GM11168 (cell line): Measurements from ENCODE around the gene KLHL2.

Experiments used
- in situ Hi-C: fragments of 300-500 bp; cut with MboI; formaldehyde crosslinking; loops from one replicate; pipeline ENCODE4 v1.12.0; 2022; ENCODE audit warnings: low sequenced_read_pairs; ENCODE audit not compliant: unreplicated experiment

Gene KLHL2

GRCh38 chr4:165324236-165324917 lies 117.0 kb downstream of the KLHL2 start:
- in situ Hi-C loops = no loop called here

GRCh38 chr4:165324918-165325304 lies 117.5 kb downstream of the KLHL2 start:
- in situ Hi-C loops = loop anchor here (25.0 kb wide), 1 partner anchor 113 kb away; the partner anchor contains the start of gene KLHL2

- in situ Hi-C loops = loop anchor here (25.0 kb wide), 1 partner anchor 114 kb away; the partner anchor contains the start of gene KLHL2
These were observed 118.6 kb downstream of the KLHL2 start for GRCh38 chr4:165325732-165326512.

GRCh38 chr4:165326831-165327210 lies 119.5 kb downstream of the KLHL2 start:
- in situ Hi-C loops = loop anchor here (25.0 kb wide), 1 partner anchor 115 kb away; the partner anchor contains the start of gene KLHL2

- in situ Hi-C loops = loop anchor here (25.0 kb wide), 1 partner anchor 115 kb away; the partner anchor contains the start of gene KLHL2
These were observed 120.1 kb downstream of the KLHL2 start, which contains the start of gene MSMO1 for GRCh38 chr4:165327211-165328100. TSS of gene MSMO1 (plus strand) at chr4:165327669. CDS start at chr4:165333371, 5,702 bp downstream.

- in situ Hi-C loops = loop anchor here (25.0 kb wide), 1 partner anchor 116 kb away; the partner anchor contains the start of gene KLHL2
These were observed 120.7 kb downstream of the KLHL2 start for GRCh38 chr4:165328101-165328425.

- in situ Hi-C loops = loop anchor here (25.0 kb wide), 1 partner anchor 116 kb away; the partner anchor contains the start of gene KLHL2
These were observed 121.3 kb downstream of the KLHL2 start for GRCh38 chr4:165328708-165329107.

- in situ Hi-C loops = loop anchor here (10.0 to 25.0 kb wide), 2 partner anchors 118 to 195 kb away; partner anchors contain the start of gene KLHL2
These were observed 122.7 kb downstream of the KLHL2 start for GRCh38 chr4:165330071-165330470.

GRCh38 chr4:165330666-165331065 lies 123.3 kb downstream of the KLHL2 start:
- in situ Hi-C loops = loop anchor here (10.0 to 25.0 kb wide), 2 partner anchors 118 to 196 kb away; partner anchors contain the start of gene KLHL2

- in situ Hi-C loops = loop anchor here (10.0 to 25.0 kb wide), 2 partner anchors 119 to 197 kb away; partner anchors contain the start of gene KLHL2
These were observed 124.0 kb downstream of the KLHL2 start for GRCh38 chr4:165331359-165331758.

GRCh38 chr4:165331823-165332222 lies 124.5 kb downstream of the KLHL2 start:
- in situ Hi-C loops = loop anchor here (10.0 to 25.0 kb wide), 2 partner anchors 120 to 197 kb away; partner anchors contain the start of gene KLHL2

- in situ Hi-C loops = loop anchor here (10.0 to 25.0 kb wide), 2 partner anchors 120 to 198 kb away; partner anchors contain the start of gene KLHL2
These were observed 125.1 kb downstream of the KLHL2 start for GRCh38 chr4:165332502-165332901.

GRCh38 chr4:165335163-165335703 lies 127.9 kb downstream of the KLHL2 start:
- in situ Hi-C loops = loop anchor here (10.0 to 25.0 kb wide), 2 partner anchors 123 to 200 kb away; partner anchors contain the start of gene KLHL2

GRCh38 chr4:165336743-165337142 lies 129.4 kb downstream of the KLHL2 start:
- in situ Hi-C loops = loop anchor here (10.0 to 25.0 kb wide), 2 partner anchors 124 to 202 kb away; partner anchors contain the start of gene KLHL2

GRCh38 chr4:165342340-165342739 lies 135.0 kb downstream of the KLHL2 start:
- in situ Hi-C loops = loop anchor here (25.0 kb wide), 1 partner anchor 130 kb away; the partner anchor contains the start of gene KLHL2

- in situ Hi-C loops = loop anchor here (25.0 kb wide), 1 partner anchor 131 kb away; the partner anchor contains the start of gene KLHL2
These were observed 136.2 kb downstream of the KLHL2 start for GRCh38 chr4:165343353-165344191.

GRCh38 chr4:165345666-165346417 lies 138.5 kb downstream of the KLHL2 start:
- in situ Hi-C loops = loop anchor here (25.0 kb wide), 1 partner anchor 134 kb away; the partner anchor contains the start of gene KLHL2
